SK-N-MC (cell line): ENCODE results near the gene FAM168A.

Source experiments
- EZH2 ChIP-seq: fragments of 200-600 bp; sonication (generic); IDR thresholded peaks from one replicate; pipeline ENCODE4 v1.6.1; 2017; ENCODE audit warnings: antibody characterized with exemption
- FOXP2 ChIP-seq: optimal IDR thresholded peaks from 2 replicates; pipeline ENCODE3; 2011; ENCODE audit warnings: mild to moderate bottlenecking, moderate library complexity; ENCODE audit not compliant: insufficient read depth; ENCODE audit errors: extremely low read length, control extremely low read depth
- POLR2AphosphoS5 ChIP-seq: IDR thresholded peaks from 2 replicates; pipeline ENCODE4 v1.6.1; 2012; ENCODE audit warnings: mild to moderate bottlenecking, low read depth, low read length, borderline replicate concordance

DNA sequence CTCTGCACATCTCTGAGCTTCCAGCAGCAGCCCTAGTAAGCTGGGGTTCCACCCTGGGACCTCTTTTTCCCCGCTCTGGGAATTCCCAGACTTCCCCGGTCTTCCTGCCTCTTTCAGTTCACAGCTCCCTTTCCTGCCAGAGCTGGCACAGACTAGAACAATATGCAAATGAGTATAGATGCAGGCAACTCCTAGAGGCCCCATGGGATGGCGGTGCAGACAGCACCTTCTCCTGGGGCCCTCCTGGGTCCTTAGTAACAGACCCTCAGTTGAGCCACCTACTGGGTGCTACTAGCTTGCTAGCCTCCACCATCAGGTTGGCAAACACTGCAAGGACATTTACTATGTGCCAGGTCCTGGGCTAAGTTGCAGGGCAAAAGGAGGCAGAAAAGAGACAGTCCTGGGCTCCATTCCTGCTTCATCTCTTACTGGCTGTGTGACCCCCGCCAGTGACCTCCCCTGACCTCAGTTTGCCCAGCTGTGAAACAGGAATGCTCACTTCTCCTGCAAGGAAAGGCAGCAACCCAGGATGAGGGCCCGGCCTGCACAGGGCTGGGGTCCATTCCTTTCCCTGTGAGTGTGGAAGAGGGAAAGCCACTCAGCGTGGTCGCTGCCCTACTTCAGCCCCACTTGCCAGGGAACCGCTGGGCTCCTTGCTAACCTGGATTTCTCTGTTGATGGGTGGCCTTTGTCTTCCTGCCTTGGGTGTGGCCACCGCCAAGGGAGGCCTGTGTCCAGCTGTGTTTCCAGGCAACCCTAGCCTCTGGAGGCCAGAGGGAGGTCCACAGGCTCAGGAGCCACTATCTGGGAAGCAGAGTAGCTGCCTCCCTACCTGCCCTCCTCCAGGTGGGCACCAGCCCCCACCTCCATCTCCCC is 214.4 kb downstream of the FAM168A start:
- no peak for TF ChIP-seq EZH2
- TF ChIP-seq FOXP2, result no peak
- TF ChIP-seq POLR2AphosphoS5, result no peak
